GM12878 (cell line): ENCODE results near the gene CHURC1. TPM values are rescaled to one million over a fixed set of nuclear protein-coding genes. Genes with fewer than 3 reads are reported as not detected.

ENCODE experiments used
- ATAC-seq: fragments of 200-7000 bp; cut with Tn5 transposase; 3 replicates; pipeline ENCODE4 v1.9.1; 2020; ENCODE audit warnings: mild to moderate bottlenecking, moderate library complexity
- BruUV-seq: library from RNA; stranded (reverse); fragments of 400-500 nt; replicated peaks from 2 replicates; lab custom pipeline; 2021; lab: Mats Ljungman, UMichigan
- CTCF ChIA-PET: fragments of 300-600 bp; sonication (Branson Sonifier 250); formaldehyde crosslinking; extraction: SDS; loops from one replicate; lab custom pipeline; 2021; ENCODE audit warnings: inconsistent platforms; lab: Yijun Ruan, JAX
- POLR2A ChIA-PET: fragments of 350-600 bp; formaldehyde crosslinking; extraction: SDS; loops from one replicate; lab custom pipeline; 2021; ENCODE audit warnings: inconsistent platforms; lab: Charles Lee
- RAD21 ChIA-PET: fragments of 300-600 bp; sonication (Branson Sonifier 250); formaldehyde crosslinking; loops from one replicate; lab custom pipeline; 2023; ENCODE audit warnings: antibody characterized with exemption; ENCODE audit not compliant: unreplicated experiment; lab: Charles Lee
- SMC1A ChIA-PET: fragments of 300-600 bp; sonication (Branson Sonifier 250); formaldehyde crosslinking; loops from one replicate; lab custom pipeline; 2023; ENCODE audit not compliant: unreplicated experiment, uncharacterized antibody; lab: Charles Lee
- DNase-seq: peaks from one replicate; pipeline ENCODE4 v3.0.0-alpha.2; 2011; ENCODE audit warnings: low read depth, low spot score
- FAIRE-seq: peaks from 3 replicates; lab custom pipeline; 2011; peaks lifted over from hg19 to GRCh38; lab: Jason Lieb, UNC
- H2AFZ ChIP-seq: 2 replicates; pipeline ENCODE4 v1.6.0; 2011; ENCODE audit warnings: low read depth, low read length, control low read depth; ENCODE audit not compliant: control insufficient read depth
- H3K27ac ChIP-seq: 2 replicates; pipeline ENCODE4 v1.5.1; 2011; ENCODE audit warnings: control low read depth; ENCODE audit not compliant: control insufficient read depth, insufficient read depth
- H3K27me3 ChIP-seq, 2 experiments: replicated peaks in 1 of 2; 2 replicates each; pipeline versions ENCODE4 v1.6.0 to v1.6.1; 2011; ENCODE audit warnings: low read length in 1 of 2; ENCODE audit not compliant: control insufficient read depth in 2 of 2, insufficient read depth in 2 of 2
- H3K36me3 ChIP-seq, 2 experiments: 2 replicates each; pipeline ENCODE4 v1.5.1; 2011; ENCODE audit warnings: low read length in 1 of 2; ENCODE audit not compliant: control insufficient read depth in 2 of 2, insufficient read depth in 2 of 2
- H3K4me1 ChIP-seq: 2 replicates; pipeline ENCODE4 v1.6.1; 2011; ENCODE audit warnings: mild to moderate bottlenecking, low read length, moderate library complexity, mixed read lengths; ENCODE audit not compliant: control insufficient read depth, insufficient read depth
- H3K4me2 ChIP-seq: 2 replicates; pipeline ENCODE4 v1.6.0; 2011; ENCODE audit warnings: control low read depth; ENCODE audit not compliant: control insufficient read depth, insufficient read depth
- H3K4me3 ChIP-seq: fragments of 200-600 bp; sonication (generic); 2 replicates; pipeline ENCODE4 v1.5.1; 2016
- H3K79me2 ChIP-seq: 2 replicates; pipeline ENCODE4 v1.6.0; 2011; ENCODE audit warnings: low read length; ENCODE audit not compliant: control insufficient read depth, insufficient read depth
- H3K9ac ChIP-seq: 2 replicates; pipeline ENCODE4 v1.8.0; 2011; ENCODE audit warnings: low read length, control low read depth, mixed read lengths; ENCODE audit not compliant: control insufficient read depth, insufficient read depth
- H3K9me3 ChIP-seq: replicated peaks from 3 replicates; pipeline ENCODE4 v1.5.1; 2011; ENCODE audit warnings: mild to moderate bottlenecking, low read length; ENCODE audit not compliant: control insufficient read depth, insufficient read depth
- H4K20me1 ChIP-seq: 2 replicates; pipeline ENCODE4 v1.6.0; 2011; ENCODE audit not compliant: control insufficient read depth, insufficient read depth
- CEBPB ChIP-seq, 2 experiments: fragments of 150-350 bp in 1 of 2; IDR thresholded peaks; 2 replicates each; pipeline ENCODE4 v1.6.1; 2012 to 2014; ENCODE audit warnings: low read depth in 2 of 2, low read length in 2 of 2, borderline replicate concordance in 1 of 2, inconsistent platforms in 1 of 2
- E4F1 ChIP-seq: fragments of 450-650 bp; IDR thresholded peaks from 2 replicates; pipeline ENCODE4 v1.6.1; 2018; ENCODE audit warnings: borderline replicate concordance, mild to moderate bottlenecking; ENCODE audit not compliant: partially characterized antibody
- HCFC1 ChIP-seq: fragments of 150-350 bp; IDR thresholded peaks from 2 replicates; pipeline ENCODE4 v1.6.1; 2014; ENCODE audit warnings: low read length
- PAX5 ChIP-seq: IDR thresholded peaks from 2 replicates; pipeline ENCODE4 v1.6.1; 2011; ENCODE audit warnings: low read depth, low read length, borderline replicate concordance
- PAX8 ChIP-seq: fragments of 450-650 bp; IDR thresholded peaks from 2 replicates; pipeline ENCODE4 v1.6.1; 2017; ENCODE audit warnings: mild to moderate bottlenecking, moderate library complexity
- SMARCA5 ChIP-seq: fragments of 450-650 bp; IDR thresholded peaks from 2 replicates; pipeline ENCODE4 v1.6.1; 2017; ENCODE audit warnings: mild to moderate bottlenecking
- SUZ12 ChIP-seq: fragments of 200-600 bp; sonication (generic); IDR thresholded peaks from one replicate; pipeline ENCODE4 v1.6.1; 2018; ENCODE audit warnings: antibody characterized with exemption, mild to moderate bottlenecking; ENCODE audit not compliant: unreplicated experiment
- USF1 ChIP-seq: IDR thresholded peaks from 2 replicates; pipeline ENCODE4 v1.6.1; 2011; ENCODE audit warnings: borderline replicate concordance, low read depth, mild to moderate bottlenecking, moderate library complexity, mixed read lengths, low read length; ENCODE audit not compliant: insufficient read depth; ENCODE audit errors: extremely low read length
- ZNF384 ChIP-seq: IDR thresholded peaks from 2 replicates; pipeline ENCODE4 v1.6.1; 2012; ENCODE audit warnings: low read depth, mild to moderate bottlenecking, low read length, improper control_type of control experiment, borderline replicate concordance
- ZNF622 ChIP-seq: fragments of 450-650 bp; IDR thresholded peaks from 2 replicates; pipeline ENCODE4 v1.6.1; 2017; ENCODE audit warnings: mild to moderate bottlenecking, inconsistent platforms
- ZZZ3 ChIP-seq: IDR thresholded peaks from 2 replicates; pipeline ENCODE4 v1.6.1; 2011; ENCODE audit warnings: low read depth; ENCODE audit not compliant: control insufficient read depth, insufficient read length
- WGBS: methylation state at CpG from one replicate; pipeline ENCODE4 v1.1.6; 2016; ENCODE audit warnings: low lambda C conversion rate; ENCODE audit not compliant: insufficient replicate concordance, insufficient coverage; ENCODE audit errors: missing lambda C conversion rate; 5-methylcytosine and 5-hydroxymethylcytosine counted together
- in situ Hi-C: fragments of 300-500 bp; cut with MboI; formaldehyde crosslinking; loops from 9 replicates; pipeline ENCODE4 v1.14.3; 2018; ENCODE audit warnings: mixed read lengths
- intact Hi-C: fragments of 100-400 bp; cut with micrococcal nuclease; formaldehyde crosslinking; loops from one replicate; pipeline ENCODE4 v1.14.2; 2022; ENCODE audit not compliant: unreplicated experiment
- polyA plus RNA-seq, 11 experiments: library from polyadenylated mRNA; depleted of rRNA in 4 of 11; unstranded in 6 of 11; stranded (reverse) in 5 of 11; fragments of >200 nt; fragmentation: Nextera tagmentation in 4 of 11; fragmentation: Illumina TruSeq in 1 of 11; extraction: Ambion mirVana in 4 of 11; extraction: Trizol in 1 of 11; gene quantifications; 1 replicate in 1 of 11; 2 replicates in 10 of 11; pipeline versions ENCODE4 v1.2.1 to v1.2.3, GENCODE V29; 2011 to 2016; ENCODE audit warnings: inconsistent platforms in 2 of 11, missing spikeins in 2 of 11, low read depth in 1 of 11
- total RNA-seq, 4 experiments: library from RNA; depleted of rRNA in 3 of 4; stranded (reverse); fragments of >200 nt in 3 of 4; fragmentation: Illumina TruSeq in 1 of 4; extraction: Trizol in 1 of 4; gene quantifications; 2 replicates each; pipeline versions ENCODE4 v1.2.1 to v1.2.3, GENCODE V29; 2013 to 2021

The CHURC1 gene
- total and polyA plus RNA-seq, 10 of the 15 experiments (the other 5 are each of a cell fraction or from before 2014, with no cell fraction given) = 41.0 to 421 (median 140) TPM

- ChIA-PET CTCF (interaction anchor here (0.7 to 1.4 kb wide), 4 partner anchors 22 to 157 kb away, joined by 3 to 4 read pairs (median 3); no protein-coding TSS in a partner anchor), POLR2A (no interaction called here), SMC1A (no interaction called here), RAD21 (no interaction called here)
- DNase-seq = no peak
- no peak overlapping the region for H3K9ac ChIP-seq
- ATAC-seq = no peak
- H3K9me3 ChIP-seq = no peaks in the 10 kb centered on the region
- H3K4me2 ChIP-seq = no peak overlapping the region
- in situ Hi-C loops = no loop called here
- no peak for FAIRE-seq
- no peaks in the 10 kb centered on the region for H3K79me2 ChIP-seq
- no TSS peak for BruUV-seq
- no peak overlapping the region for H2AFZ ChIP-seq
- 47% methylated on average over 2 of the region's 2 CpGs for WGBS
- no peaks in the 10 kb centered on the region for H3K27me3 ChIP-seq
- H3K27ac ChIP-seq = no peak overlapping the region
- no peak overlapping the region for H3K4me3 ChIP-seq
- peaks cover 5% of the 10 kb centered on the region; the same call in 1 of the 2 replicates for H3K4me1 ChIP-seq
- TF ChIP-seq SUZ12 (no peak), ZNF622 (no peak), PAX8 (no peak)
- intact Hi-C loops = no loop called here
- H3K36me3 ChIP-seq = no peaks in the 10 kb centered on the region
- no peaks in the 10 kb centered on the region for H4K20me1 ChIP-seq
These were observed 43.9 kb downstream of the CHURC1 start for GRCh38 chr14:64958201-64958600.

- no peaks in the 10 kb centered on the region for H3K4me1 ChIP-seq
- BruUV-seq = no TSS peak
- SMC1A ChIA-PET = interaction anchor here (0.6 kb wide), 1 partner anchor 292 kb away, joined by 3 read pairs; no protein-coding TSS in a partner anchor
- no peak overlapping the region for H2AFZ ChIP-seq
- ATAC-seq (no peak), DNase-seq (no peak), FAIRE-seq (no peak)
- RAD21 ChIA-PET = no interaction called here
- no peak overlapping the region for H3K4me3 ChIP-seq
- 75% methylated on average over 5 of the region's 5 CpGs for WGBS
- TF ChIP-seq USF1 (no peak), CEBPB (IDR thresholded peaks at IDR 0.05; ENCODE audit: borderline replicate concordance in 1 of 2, low read depth in 2 of 2, low read length in 2 of 2) (no peak), SMARCA5 (no peak), HCFC1 (no peak), E4F1 (no peak), ZZZ3 (no peak), ZNF384 (no peak), PAX5 (no peak)
- H3K4me2 ChIP-seq = no peak overlapping the region
- no peaks in the 10 kb centered on the region for H3K36me3 ChIP-seq
- H3K27me3 ChIP-seq = no peaks in the 10 kb centered on the region
- intact Hi-C loops = no loop called here
- H3K9ac ChIP-seq = no peak overlapping the region
- no peaks in the 10 kb centered on the region for H4K20me1 ChIP-seq
- H3K27ac ChIP-seq = no peak overlapping the region
- POLR2A ChIA-PET = no interaction called here
- in situ Hi-C loops = no loop called here
- no peaks in the 10 kb centered on the region for H3K79me2 ChIP-seq
- CTCF ChIA-PET = interaction anchor here (0.9 to 1.4 kb wide), 2 partner anchors 27 to 67 kb away, joined by 3 to 4 read pairs; no protein-coding TSS in a partner anchor
- no peaks in the 10 kb centered on the region for H3K9me3 ChIP-seq
These were observed 44.5 kb downstream of the CHURC1 start for GRCh38 chr14:64958743-64959142.
